H9 (cell line): ENCODE data around the gene MADCAM1. TPM values are rescaled to one million over a fixed set of nuclear protein-coding genes. Genes with fewer than 3 reads are reported as not detected.
A peak's percentile ranks its signal among the peaks of the same experiment; 100 is the strongest.

ENCODE experiments used
- DNase-seq: peaks from one replicate; pipeline ENCODE4 v3.0.0-alpha.2; 2017
- H2AFZ ChIP-seq: one replicate; pipeline ENCODE4 v1.6.1; 2013; ENCODE audit warnings: mild to moderate bottlenecking, low read length, control low read depth, moderate library complexity
- H2AK5ac ChIP-seq: 2 replicates; pipeline ENCODE4 v1.6.1; 2013; ENCODE audit warnings: low read length, control low read depth, mixed read lengths; ENCODE audit not compliant: insufficient read length
- H2BK120ac ChIP-seq: one replicate; pipeline ENCODE4 v1.6.1; 2013; ENCODE audit warnings: low read depth, mild to moderate bottlenecking, low read length, control low read depth, inconsistent platforms; ENCODE audit not compliant: poor library complexity, severe bottlenecking
- H2BK12ac ChIP-seq: 2 replicates; pipeline ENCODE4 v1.6.1; 2013; ENCODE audit warnings: low read length, control low read depth, mixed read lengths, low read depth; ENCODE audit not compliant: insufficient read length
- H2BK15ac ChIP-seq: 2 replicates; pipeline ENCODE4 v1.6.1; 2013; ENCODE audit warnings: low read depth, low read length, control low read depth
- H2BK20ac ChIP-seq: one replicate; pipeline ENCODE4 v1.6.1; 2013; ENCODE audit warnings: low read depth, mild to moderate bottlenecking, low read length, control low read depth, inconsistent platforms; ENCODE audit not compliant: poor library complexity, severe bottlenecking
- H2BK5ac ChIP-seq: 2 replicates; pipeline ENCODE4 v1.6.1; 2013; ENCODE audit warnings: low read length, control low read depth, mixed read lengths; ENCODE audit not compliant: insufficient read length
- H3K14ac ChIP-seq: 2 replicates; pipeline ENCODE4 v1.6.1; 2013; ENCODE audit warnings: low read length, control low read depth; ENCODE audit not compliant: insufficient read depth
- H3K18ac ChIP-seq: 2 replicates; pipeline ENCODE4 v1.6.1; 2013; ENCODE audit warnings: low read depth, mild to moderate bottlenecking, mixed read lengths, low read length, control low read depth; ENCODE audit not compliant: insufficient read length
- H3K23ac ChIP-seq: 2 replicates; pipeline ENCODE4 v1.6.1; 2013; ENCODE audit warnings: low read length, control low read depth, mixed read lengths, low read depth; ENCODE audit not compliant: insufficient read length
- H3K23me2 ChIP-seq: 2 replicates; pipeline ENCODE4 v1.6.1; 2013; ENCODE audit warnings: low read depth, mild to moderate bottlenecking, mixed read lengths, low read length, control low read depth; ENCODE audit not compliant: insufficient read length, poor library complexity, severe bottlenecking
- H3K27ac ChIP-seq: 2 replicates; pipeline ENCODE4 v1.5.1; 2013; ENCODE audit warnings: low read length, control low read depth, mixed read lengths, low read depth; ENCODE audit not compliant: insufficient read length
- H3K27me3 ChIP-seq: 2 replicates; pipeline ENCODE4 v1.6.1; 2013; ENCODE audit warnings: low read length, control low read depth, inconsistent platforms; ENCODE audit not compliant: insufficient read depth
- H3K4ac ChIP-seq: 2 replicates; pipeline ENCODE4 v1.6.1; 2013; ENCODE audit warnings: low read depth, mild to moderate bottlenecking, control low read depth, inconsistent platforms, low read length, moderate library complexity
- H3K4me1 ChIP-seq: 2 replicates; pipeline ENCODE4 v1.6.1; 2013; ENCODE audit warnings: low read length, control low read depth, inconsistent platforms; ENCODE audit not compliant: insufficient read depth
- H3K4me2 ChIP-seq: 2 replicates; pipeline ENCODE4 v1.6.1; 2013; ENCODE audit warnings: low read length, control low read depth, mixed read lengths; ENCODE audit not compliant: insufficient read length, insufficient read depth
- H3K56ac ChIP-seq: 2 replicates; pipeline ENCODE4 v1.6.1; 2013; ENCODE audit warnings: low read depth, mild to moderate bottlenecking, mixed read lengths, low read length, control low read depth; ENCODE audit not compliant: insufficient read length
- H3K79me1 ChIP-seq: 2 replicates; pipeline ENCODE4 v1.6.1; 2013; ENCODE audit warnings: low read depth, mild to moderate bottlenecking, moderate library complexity, low read length, control low read depth, inconsistent platforms; ENCODE audit not compliant: insufficient read depth, poor library complexity, severe bottlenecking
- H3K79me2 ChIP-seq: 2 replicates; pipeline ENCODE4 v1.6.1; 2013; ENCODE audit warnings: low read length, control low read depth, inconsistent platforms; ENCODE audit not compliant: insufficient read depth
- H3K9ac ChIP-seq: 2 replicates; pipeline ENCODE4 v1.6.1; 2013; ENCODE audit warnings: low read length, control low read depth, mixed read lengths; ENCODE audit not compliant: insufficient read length; ENCODE audit errors: extremely low read depth
- H3K9me3 ChIP-seq: one replicate; pipeline ENCODE4 v1.6.1; 2013; ENCODE audit warnings: low read depth, low read length, inconsistent platforms; ENCODE audit not compliant: control insufficient read depth
- H3T11ph ChIP-seq: one replicate; pipeline ENCODE4 v1.6.1; 2013; ENCODE audit warnings: mild to moderate bottlenecking, low read length, control low read depth, inconsistent platforms
- H4K20me1 ChIP-seq: one replicate; pipeline ENCODE4 v1.6.1; 2013; ENCODE audit not compliant: control insufficient read depth, insufficient read length, insufficient read depth
- H4K5ac ChIP-seq: 2 replicates; pipeline ENCODE4 v1.6.1; 2013; ENCODE audit warnings: low read depth, mild to moderate bottlenecking, mixed read lengths, low read length, control low read depth; ENCODE audit not compliant: insufficient read length
- H4K8ac ChIP-seq: replicated peaks from 2 replicates; pipeline ENCODE4 v1.6.1; 2013; ENCODE audit warnings: low read length, control low read depth, mixed read lengths, low read depth; ENCODE audit not compliant: insufficient read length
- H4K91ac ChIP-seq: 2 replicates; pipeline ENCODE4 v1.6.1; 2013; ENCODE audit warnings: low read depth, mild to moderate bottlenecking, moderate library complexity, mixed read lengths, low read length, control low read depth; ENCODE audit not compliant: insufficient read length
- H3K27ac Mint-ChIP-seq, 3 experiments: 2 replicates in 2 of 3; 3 replicates in 1 of 3; pipeline ENCODE4 v1.8.0; 2020 to 2021; ENCODE audit warnings: mixed read lengths in 3 of 3, mild to moderate bottlenecking in 1 of 3, moderate library complexity in 1 of 3
- H3K27me3 Mint-ChIP-seq: 2 replicates; pipeline ENCODE4 v1.8.0; 2021; ENCODE audit warnings: low read depth, mild to moderate bottlenecking, moderate library complexity, mixed read lengths
- H3K36me3 Mint-ChIP-seq, 3 experiments: 2 replicates in 2 of 3; 3 replicates in 1 of 3; pipeline ENCODE4 v1.8.0; 2020 to 2021; ENCODE audit warnings: low read depth in 3 of 3, mixed read lengths in 3 of 3; ENCODE audit not compliant: insufficient read depth in 1 of 3
- H3K4me1 Mint-ChIP-seq, 2 experiments: 2 replicates each; pipeline ENCODE4 v1.8.0; 2020; ENCODE audit warnings: mixed read lengths in 2 of 2
- H3K4me3 Mint-ChIP-seq, 2 experiments: 2 replicates in 1 of 2; 3 replicates in 1 of 2; pipeline ENCODE4 v1.8.0; 2020 to 2021; ENCODE audit warnings: mild to moderate bottlenecking in 2 of 2, mixed read lengths in 2 of 2, moderate library complexity in 1 of 2
- H3K9me3 Mint-ChIP-seq, 2 experiments: 2 replicates in 1 of 2; 3 replicates in 1 of 2; pipeline ENCODE4 v1.8.0; 2020; ENCODE audit warnings: mild to moderate bottlenecking in 2 of 2, mixed read lengths in 2 of 2, moderate library complexity in 1 of 2
- CTCF ChIP-seq: fragments of 200-600 bp; sonication (generic); conservative IDR thresholded peaks from 3 replicates; pipeline ENCODE4 v1.8.0; 2021; ENCODE audit warnings: antibody characterized with exemption, mild to moderate bottlenecking
- WGBS: extraction: QIAGEN DNeasy Blood & Tissue Kit; methylation state at CpG from one replicate; pipeline ENCODE4 v1.1.7; 2013; ENCODE audit warnings: missing lambda C conversion rate, low lambda C conversion rate, mixed read lengths; ENCODE audit not compliant: insufficient read length; ENCODE audit errors: extremely low coverage; 5-methylcytosine and 5-hydroxymethylcytosine counted together
- total RNA-seq: library from RNA; stranded (reverse); gene quantifications from 2 replicates; pipeline ENCODE4 v1.2.1, GENCODE V29; 2021

Gene MADCAM1
- total RNA-seq, 1 experiment from 2014 or later = 1.2 TPM

GRCh38 chr19:494171-495080 is 1.9 kb upstream of the MADCAM1 start:
- no peak overlapping the region for H3K18ac ChIP-seq
- no peak overlapping the region for H2AK5ac ChIP-seq
- no peak overlapping the region for H3K4me2 ChIP-seq
- peak; percentile 35 for DNase-seq
- no peak overlapping the region for H3K14ac ChIP-seq
- H2AFZ ChIP-seq = no peak overlapping the region
- no peak overlapping the region for H4K5ac ChIP-seq
- Mint-ChIP-seq H3K27ac (no peak overlapping the region; a peak in 1 of 7 replicates), H3K4me3 (no peak overlapping the region), H3K4me1 (peaks cover 0 to 23% of the 10 kb centered on the region in 2 experiments; a peak in 2 of 4 replicates), H3K9me3 (peaks cover 7 to 9% of the 10 kb centered on the region in 2 experiments; a peak in 4 of 5 replicates), H3K36me3 (peaks cover 0 to 2% (median 0%) of the 10 kb centered on the region in 3 experiments; a peak in 2 of 7 replicates), H3K27me3 (peaks cover 35% of the 10 kb centered on the region)
- no peak overlapping the region for H3K27ac ChIP-seq
- no peak overlapping the region for H3T11ph ChIP-seq
- H3K4me1 ChIP-seq = no peaks in the 10 kb centered on the region
- no peak overlapping the region for H2BK120ac ChIP-seq
- no peak overlapping the region for H2BK5ac ChIP-seq
- no peak overlapping the region for H2BK20ac ChIP-seq
- TF ChIP-seq CTCF = no peak
- no peak overlapping the region for H4K91ac ChIP-seq
- H3K4ac ChIP-seq = no peak overlapping the region
- no peak overlapping the region for H4K8ac ChIP-seq
- H3K9ac ChIP-seq = no peak overlapping the region
- no peak overlapping the region for H3K56ac ChIP-seq
- peaks cover 9% of the 10 kb centered on the region for H3K23me2 ChIP-seq
- no peaks in the 10 kb centered on the region for H4K20me1 ChIP-seq
- H3K79me1 ChIP-seq = no peaks in the 10 kb centered on the region
- WGBS = no CpG with 5 or more reads among the region's 22 CpGs
- no peak overlapping the region for H3K23ac ChIP-seq
- H2BK15ac ChIP-seq = no peak overlapping the region; the same call in 1 of the 2 replicates
- no peaks in the 10 kb centered on the region for H3K9me3 ChIP-seq
- no peak overlapping the region for H2BK12ac ChIP-seq
- no peaks in the 10 kb centered on the region for H3K79me2 ChIP-seq
- H3K27me3 ChIP-seq = peaks cover 14% of the 10 kb centered on the region; the same call in 1 of the 2 replicates
